Common myeloid progenitor, CD34-positive (primary cell): ENCODE results near the gene PIK3R5.
"Not testable (repeated sequence)": the region's sequence is repeated elsewhere in the genome, so short reads cannot be mapped to it uniquely, and the experiment has no call there.

Source experiments
- CTCF ChIA-PET: fragments of 350-600 bp; sonication (Branson Sonifier 250); formaldehyde crosslinking; loops from one replicate; lab custom pipeline; 2021; ENCODE audit warnings: antibody characterized with exemption; lab: Charles Lee
- POLR2A ChIA-PET: fragments of 350-600 bp; sonication (Branson Sonifier 250); formaldehyde crosslinking; loops from one replicate; lab custom pipeline; 2021; ENCODE audit warnings: antibody characterized with exemption; lab: Charles Lee
- DNase-seq, 3 donors: peaks; one replicate each; pipeline versions ENCODE4 v3.0.0 to v3.0.0-alpha.2; 2013
- H3K27ac ChIP-seq, 2 experiments: 1 replicate in 1 of 2; 2 replicates in 1 of 2; pipeline ENCODE4 v1.7.0; 2013; ENCODE audit warnings: inconsistent platforms in 2 of 2, low read length in 2 of 2, mild to moderate bottlenecking in 2 of 2, low read depth in 1 of 2, moderate library complexity in 1 of 2; ENCODE audit not compliant: severe bottlenecking in 2 of 2, insufficient read depth in 1 of 2, poor library complexity in 1 of 2
- H3K27me3 ChIP-seq, 5 experiments: replicated peaks in 2 of 5; 1 replicate in 3 of 5; 2 replicates in 2 of 5; pipeline versions ENCODE4 v1.6.1 to v1.7.0; 2013; ENCODE audit warnings: low read length in 4 of 5, mild to moderate bottlenecking in 2 of 5, moderate library complexity in 2 of 5, inconsistent platforms in 1 of 5; ENCODE audit not compliant: insufficient read depth in 5 of 5, control insufficient read depth in 4 of 5
- H3K36me3 ChIP-seq, 4 experiments: 1 replicate in 2 of 4; 2 replicates in 2 of 4; pipeline versions ENCODE4 v1.6.1 to v1.7.0; 2013; ENCODE audit warnings: low read length in 3 of 4, control low read depth in 1 of 4, mild to moderate bottlenecking in 1 of 4; ENCODE audit not compliant: control insufficient read depth in 4 of 4, insufficient read depth in 4 of 4
- H3K4me1 ChIP-seq, 4 experiments: 1 replicate in 3 of 4; 2 replicates in 1 of 4; pipeline versions ENCODE4 v1.6.1 to v1.7.1; 2013; ENCODE audit warnings: low read length in 3 of 4, mild to moderate bottlenecking in 3 of 4, control low read depth in 1 of 4, inconsistent platforms in 1 of 4, moderate library complexity in 1 of 4; ENCODE audit not compliant: control insufficient read depth in 4 of 4, insufficient read depth in 4 of 4; ENCODE audit errors: control extremely low read depth in 1 of 4
- H3K4me3 ChIP-seq, 7 experiments: 1 replicate in 4 of 7; 2 replicates in 3 of 7; pipeline versions ENCODE4 v1.5.1 to v1.7.0; 2013; ENCODE audit warnings: mild to moderate bottlenecking in 7 of 7, low read length in 6 of 7, moderate library complexity in 6 of 7, inconsistent platforms in 2 of 7, low read depth in 2 of 7, control low read depth in 1 of 7; ENCODE audit not compliant: insufficient read depth in 4 of 7, control insufficient read depth in 1 of 7; ENCODE audit errors: extremely low read depth in 1 of 7
- H3K9me3 ChIP-seq, 5 experiments: 1 replicate in 4 of 5; 2 replicates in 1 of 5; pipeline versions ENCODE4 v1.6.1 to v1.7.1; 2013; ENCODE audit warnings: low read length in 4 of 5, mild to moderate bottlenecking in 2 of 5, inconsistent platforms in 1 of 5, low read depth in 1 of 5, moderate library complexity in 1 of 5; ENCODE audit not compliant: control insufficient read depth in 4 of 5, insufficient read depth in 2 of 5; ENCODE audit errors: control extremely low read depth in 1 of 5
- WGBS: methylation state at CpG from one replicate; pipeline ENCODE4 v1.1.5; 2013; ENCODE audit not compliant: insufficient coverage; 5-methylcytosine and 5-hydroxymethylcytosine counted together

Gene PIK3R5

GRCh38 chr17:9001559-9001958 is 36.1 kb upstream of the PIK3R5 start:
- Histone ChIP-seq H3K36me3 (no peaks in the 10 kb centered on the region), H3K27me3 (peaks cover 0 to 68% (median 28%) of the 10 kb centered on the region in 5 experiments), H3K4me3 (no peak overlapping the region), H3K9me3 (peaks cover 0 to 4% (median 0%) of the 10 kb centered on the region in 5 experiments), H3K27ac (no peak overlapping the region), H3K4me1 (peaks cover 0 to 31% (median 24%) of the 10 kb centered on the region in 4 experiments)
- 0% methylated on average over 1 of the region's 3 CpGs for WGBS
- ChIA-PET CTCF (interaction anchor here (1.0 to 1.8 kb wide), 3 partner anchors 10 to 43 kb away, joined by 3 to 5 read pairs (median 4); no protein-coding TSS in a partner anchor), POLR2A (no interaction called here)
- DNase-seq: peak in 1 of 3 donors; percentile 50

GRCh38 chr17:8997994-8998628 is 32.6 kb upstream of the PIK3R5 start:
- peaks cover 0 to 35% (median 9%) of the 10 kb centered on the region in 5 experiments for H3K27me3 ChIP-seq
- no peak overlapping the region for H3K4me3 ChIP-seq
- H3K9me3 ChIP-seq: peaks cover 0 to 4% (median 0%) of the 10 kb centered on the region in 5 experiments
- WGBS: 0% methylated on average over 3 of the region's 9 CpGs
- no peaks in the 10 kb centered on the region for H3K36me3 ChIP-seq
- DNase-seq: peak; percentile 70 to 82 (median 77)
- H3K27ac ChIP-seq: no peak overlapping the region
- POLR2A ChIA-PET: interaction anchor here (0.5 to 0.7 kb wide), 2 partner anchors 41 to 71 kb away, joined by 3 read pairs; no protein-coding TSS in a partner anchor
- peaks cover 0 to 15% (median 11%) of the 10 kb centered on the region in 4 experiments for H3K4me1 ChIP-seq
- CTCF ChIA-PET: interaction anchor here (0.6 to 3.0 kb wide), 30 partner anchors 10 to 533 kb away, joined by 3 to 17 read pairs (median 4); partner anchors contain the start of gene NTN1

- CTCF ChIA-PET: interaction anchor here (0.8 to 3.0 kb wide), 12 partner anchors 16 to 527 kb away, joined by 3 to 17 read pairs (median 4); no protein-coding TSS in a partner anchor
- Histone ChIP-seq H3K4me3 (no peak overlapping the region), H3K27me3 (peaks cover 0 to 13% (median 0%) of the 10 kb centered on the region in 5 experiments), H3K27ac (no peak overlapping the region), H3K4me1 (no peaks in the 10 kb centered on the region), H3K36me3 (no peaks in the 10 kb centered on the region), H3K9me3 (peaks cover 0 to 4% (median 0%) of the 10 kb centered on the region in 5 experiments)
- no peak for DNase-seq
- POLR2A ChIA-PET: no interaction called here
- 100% methylated on average over 6 of the region's 7 CpGs for WGBS
Observed at GRCh38 chr17:8995711-8996110, 30.2 kb upstream of the PIK3R5 start.

GRCh38 chr17:8994319-8994718 is 28.8 kb upstream of the PIK3R5 start:
- Histone ChIP-seq H3K27ac (no peak overlapping the region), H3K27me3 (peaks cover 0 to 6% (median 0%) of the 10 kb centered on the region in 5 experiments), H3K9me3 (no peaks in the 10 kb centered on the region), H3K4me1 (no peaks in the 10 kb centered on the region), H3K36me3 (no peaks in the 10 kb centered on the region), H3K4me3 (no peak overlapping the region)
- CTCF ChIA-PET: interaction anchor here (0.9 to 1.5 kb wide), 5 partner anchors 17 to 84 kb away, joined by 3 to 4 read pairs (median 4); no protein-coding TSS in a partner anchor
- 53% methylated on average over 6 of the region's 7 CpGs for WGBS
- peak; percentile 46 to 78 (median 74) for DNase-seq
- POLR2A ChIA-PET: no interaction called here

GRCh38 chr17:8991514-8992285 is 26.2 kb upstream of the PIK3R5 start:
- DNase-seq: peak; percentile 69 to 88 (median 83)
- Histone ChIP-seq H3K4me1 (no peaks in the 10 kb centered on the region), H3K36me3 (no peaks in the 10 kb centered on the region), H3K4me3 (no peak overlapping the region), H3K27ac (no peak overlapping the region), H3K27me3 (no peaks in the 10 kb centered on the region), H3K9me3 (no peaks in the 10 kb centered on the region)
- CTCF ChIA-PET: interaction anchor here (0.7 to 2.1 kb wide), 4 partner anchors 11 to 526 kb away, joined by 3 to 5 read pairs (median 4); no protein-coding TSS in a partner anchor
- POLR2A ChIA-PET: no interaction called here
- WGBS: 84% methylated on average over 7 of the region's 10 CpGs

- H3K27ac ChIP-seq, H3K27me3 ChIP-seq, H3K36me3 ChIP-seq, DNase-seq, H3K9me3 ChIP-seq, POLR2A ChIA-PET, H3K4me1 ChIP-seq, H3K4me3 ChIP-seq: not testable (repeated sequence)
- CTCF ChIA-PET: interaction anchor here (1.6 to 2.1 kb wide), 2 partner anchors 10 to 93 kb away, joined by 4 to 8 read pairs; no protein-coding TSS in a partner anchor
- WGBS: 100% methylated on average over 1 of the region's 2 CpGs
Observed at GRCh38 chr17:8988263-8988935, 22.9 kb upstream of the PIK3R5 start.
